Neural cell (in vitro differentiated cells): ENCODE measurements around the gene ZNF574. TPM values are rescaled to one million over a fixed set of nuclear protein-coding genes. Genes with fewer than 3 reads are reported as not detected.

Experiments used
- H2AFZ ChIP-seq: fragments of 200-600, 300-800 bp; sonication (generic), shearing (Covaris generic); 2 replicates; pipeline ENCODE4 v1.6.0; 2014; ENCODE audit warnings: low read depth, mild to moderate bottlenecking, antibody characterized with exemption, low read length, moderate library complexity
- H3F3A ChIP-seq: fragments of 200-600 bp; shearing (Covaris generic); 2 replicates; pipeline ENCODE4 v1.6.1; 2016; ENCODE audit warnings: mild to moderate bottlenecking, moderate library complexity, mixed read lengths, antibody characterized with exemption, low read length; ENCODE audit not compliant: insufficient read depth, poor library complexity, severe bottlenecking
- H3K27ac ChIP-seq: fragments of 200-600, 300-800 bp; sonication (generic), shearing (Covaris generic); 2 replicates; pipeline ENCODE4 v1.5.1; 2014; ENCODE audit warnings: mild to moderate bottlenecking, low read length, moderate library complexity
- H3K27me3 ChIP-seq: fragments of 300-800, 200-600 bp; sonication (generic), shearing (Covaris generic); 2 replicates; pipeline ENCODE4 v1.6.0; 2014; ENCODE audit warnings: mild to moderate bottlenecking, low read depth, low read length, moderate library complexity; ENCODE audit not compliant: insufficient read depth
- H3K36me3 ChIP-seq: fragments of 300-800, 200-600 bp; sonication (generic), shearing (Covaris generic); 2 replicates; pipeline ENCODE4 v1.5.1; 2014; ENCODE audit warnings: mild to moderate bottlenecking, antibody characterized with exemption, low read length, moderate library complexity; ENCODE audit not compliant: insufficient read depth
- H3K4me2 ChIP-seq: fragments of 300-800, 200-600 bp; sonication (generic), shearing (Covaris generic); 2 replicates; pipeline ENCODE4 v1.6.0; 2014; ENCODE audit warnings: mild to moderate bottlenecking, low read length
- H3K4me3 ChIP-seq: fragments of 300-800, 200-600 bp; sonication (generic), shearing (Covaris generic); 2 replicates; pipeline ENCODE4 v1.5.1; 2014; ENCODE audit warnings: mild to moderate bottlenecking, low read length, moderate library complexity
- H3K79me2 ChIP-seq: fragments of 200-600 bp; shearing (Covaris generic); replicated peaks from 2 replicates; pipeline ENCODE4 v1.6.0; 2014; ENCODE audit warnings: mild to moderate bottlenecking, low read length, moderate library complexity; ENCODE audit not compliant: insufficient read depth
- H3K9ac ChIP-seq: fragments of 300-800, 200-600 bp; sonication (generic), shearing (Covaris generic); 2 replicates; pipeline ENCODE4 v1.6.1; 2016; ENCODE audit warnings: mild to moderate bottlenecking, low read length, mixed read lengths
- H3K9me2 ChIP-seq: fragments of 200-600 bp; shearing (Covaris generic); 2 replicates; pipeline ENCODE4 v1.6.1; 2016; ENCODE audit warnings: mild to moderate bottlenecking, low read length, mixed read lengths; ENCODE audit not compliant: insufficient read depth
- H3K9me3 ChIP-seq: fragments of 200-600, 300-800 bp; sonication (generic), shearing (Covaris generic); 2 replicates; pipeline ENCODE4 v1.6.1; 2016; ENCODE audit warnings: mild to moderate bottlenecking, mixed run types, low read length, moderate library complexity, mixed read lengths
- H4K20me1 ChIP-seq: fragments of 200-600 bp; shearing (Covaris generic); 2 replicates; pipeline ENCODE4 v1.6.1; 2016; ENCODE audit warnings: mild to moderate bottlenecking, mixed run types; ENCODE audit not compliant: insufficient read depth
- EP300 ChIP-seq: fragments of 450-650 bp; conservative IDR thresholded peaks from 2 replicates; pipeline ENCODE4 v1.6.1; 2014; ENCODE audit warnings: antibody characterized with exemption, mild to moderate bottlenecking, moderate library complexity; ENCODE audit not compliant: poor library complexity, severe bottlenecking
- EZH2 ChIP-seq: fragments of 200-600, 300-800 bp; shearing (Covaris generic), sonication (generic); IDR thresholded peaks from 2 replicates; pipeline ENCODE4 v1.6.1; 2014; ENCODE audit warnings: antibody characterized with exemption, low read length, borderline replicate concordance, mild to moderate bottlenecking; ENCODE audit not compliant: insufficient read depth, poor library complexity, severe bottlenecking
- MXI1 ChIP-seq: fragments of 450-650 bp; conservative IDR thresholded peaks from 2 replicates; pipeline ENCODE4 v1.6.1; 2014; ENCODE audit warnings: antibody characterized with exemption, mild to moderate bottlenecking; ENCODE audit not compliant: poor library complexity, severe bottlenecking
- POLR2AphosphoS5 ChIP-seq: IDR thresholded peaks from 2 replicates; pipeline ENCODE4 v1.6.1; 2012
- RAD21 ChIP-seq: fragments of 450-650 bp; conservative IDR thresholded peaks from 2 replicates; pipeline ENCODE4 v1.6.1; 2014; ENCODE audit warnings: antibody characterized with exemption, mild to moderate bottlenecking, moderate library complexity
- SMC3 ChIP-seq: fragments of 450-650 bp; conservative IDR thresholded peaks from 2 replicates; pipeline ENCODE4 v1.6.1; 2014; ENCODE audit warnings: antibody characterized with exemption, mild to moderate bottlenecking, moderate library complexity; ENCODE audit not compliant: poor library complexity
- TAF1 ChIP-seq: IDR thresholded peaks from 2 replicates; pipeline ENCODE4 v1.6.1; 2012; ENCODE audit warnings: low read depth
- polyA plus RNA-seq: library from polyadenylated mRNA; depleted of rRNA; stranded (reverse); fragments of >200 nt; gene quantifications from 2 replicates; pipeline ENCODE4 v1.2.3, GENCODE V29; 2014
- TF ChIP-seq, protein P1 (sequence below): IDR thresholded peaks from 2 replicates; pipeline ENCODE4 v1.6.1; 2012; ENCODE audit warnings: borderline replicate concordance
- TF ChIP-seq, protein P2 (sequence below): fragments of 450-650 bp; IDR thresholded peaks from 2 replicates; pipeline ENCODE4 v1.5.1; 2014; ENCODE audit warnings: antibody characterized with exemption, mild to moderate bottlenecking, moderate library complexity; ENCODE audit not compliant: poor library complexity, severe bottlenecking

ZNF574 gene
- polyA plus RNA-seq, 1 donor from 2014 or later = 7.0 TPM

- Histone ChIP-seq H3K79me2 (no peaks in the 10 kb centered on the region), H3K9me3 (no peaks in the 10 kb centered on the region), H3K9me2 (no peaks in the 10 kb centered on the region), H2AFZ (no peak overlapping the region), H3K4me2 (no peak overlapping the region), H3K4me3 (no peak overlapping the region), H3K36me3 (no peaks in the 10 kb centered on the region), H3K27ac (no peak overlapping the region), H3F3A (no peaks in the 10 kb centered on the region), H4K20me1 (no peaks in the 10 kb centered on the region), H3K27me3 (no peaks in the 10 kb centered on the region), H3K9ac (no peak overlapping the region)
- no peak for TF ChIP-seq EZH2
- no peak for TF ChIP-seq POLR2AphosphoS5
- TF ChIP-seq, protein P1, sequence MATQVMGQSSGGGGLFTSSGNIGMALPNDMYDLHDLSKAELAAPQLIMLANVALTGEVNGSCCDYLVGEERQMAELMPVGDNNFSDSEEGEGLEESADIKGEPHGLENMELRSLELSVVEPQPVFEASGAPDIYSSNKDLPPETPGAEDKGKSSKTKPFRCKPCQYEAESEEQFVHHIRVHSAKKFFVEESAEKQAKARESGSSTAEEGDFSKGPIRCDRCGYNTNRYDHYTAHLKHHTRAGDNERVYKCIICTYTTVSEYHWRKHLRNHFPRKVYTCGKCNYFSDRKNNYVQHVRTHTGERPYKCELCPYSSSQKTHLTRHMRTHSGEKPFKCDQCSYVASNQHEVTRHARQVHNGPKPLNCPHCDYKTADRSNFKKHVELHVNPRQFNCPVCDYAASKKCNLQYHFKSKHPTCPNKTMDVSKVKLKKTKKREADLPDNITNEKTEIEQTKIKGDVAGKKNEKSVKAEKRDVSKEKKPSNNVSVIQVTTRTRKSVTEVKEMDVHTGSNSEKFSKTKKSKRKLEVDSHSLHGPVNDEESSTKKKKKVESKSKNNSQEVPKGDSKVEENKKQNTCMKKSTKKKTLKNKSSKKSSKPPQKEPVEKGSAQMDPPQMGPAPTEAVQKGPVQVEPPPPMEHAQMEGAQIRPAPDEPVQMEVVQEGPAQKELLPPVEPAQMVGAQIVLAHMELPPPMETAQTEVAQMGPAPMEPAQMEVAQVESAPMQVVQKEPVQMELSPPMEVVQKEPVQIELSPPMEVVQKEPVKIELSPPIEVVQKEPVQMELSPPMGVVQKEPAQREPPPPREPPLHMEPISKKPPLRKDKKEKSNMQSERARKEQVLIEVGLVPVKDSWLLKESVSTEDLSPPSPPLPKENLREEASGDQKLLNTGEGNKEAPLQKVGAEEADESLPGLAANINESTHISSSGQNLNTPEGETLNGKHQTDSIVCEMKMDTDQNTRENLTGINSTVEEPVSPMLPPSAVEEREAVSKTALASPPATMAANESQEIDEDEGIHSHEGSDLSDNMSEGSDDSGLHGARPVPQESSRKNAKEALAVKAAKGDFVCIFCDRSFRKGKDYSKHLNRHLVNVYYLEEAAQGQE = no peak
- TF ChIP-seq, protein P2, sequence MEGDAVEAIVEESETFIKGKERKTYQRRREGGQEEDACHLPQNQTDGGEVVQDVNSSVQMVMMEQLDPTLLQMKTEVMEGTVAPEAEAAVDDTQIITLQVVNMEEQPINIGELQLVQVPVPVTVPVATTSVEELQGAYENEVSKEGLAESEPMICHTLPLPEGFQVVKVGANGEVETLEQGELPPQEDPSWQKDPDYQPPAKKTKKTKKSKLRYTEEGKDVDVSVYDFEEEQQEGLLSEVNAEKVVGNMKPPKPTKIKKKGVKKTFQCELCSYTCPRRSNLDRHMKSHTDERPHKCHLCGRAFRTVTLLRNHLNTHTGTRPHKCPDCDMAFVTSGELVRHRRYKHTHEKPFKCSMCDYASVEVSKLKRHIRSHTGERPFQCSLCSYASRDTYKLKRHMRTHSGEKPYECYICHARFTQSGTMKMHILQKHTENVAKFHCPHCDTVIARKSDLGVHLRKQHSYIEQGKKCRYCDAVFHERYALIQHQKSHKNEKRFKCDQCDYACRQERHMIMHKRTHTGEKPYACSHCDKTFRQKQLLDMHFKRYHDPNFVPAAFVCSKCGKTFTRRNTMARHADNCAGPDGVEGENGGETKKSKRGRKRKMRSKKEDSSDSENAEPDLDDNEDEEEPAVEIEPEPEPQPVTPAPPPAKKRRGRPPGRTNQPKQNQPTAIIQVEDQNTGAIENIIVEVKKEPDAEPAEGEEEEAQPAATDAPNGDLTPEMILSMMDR = no peak
- TF ChIP-seq TAF1 = no peak
- TF ChIP-seq MXI1 = no peak
- no peak for TF ChIP-seq RAD21
- no peak for TF ChIP-seq SMC3
- no peak for TF ChIP-seq EP300
Observed at GRCh38 chr19:42113641-42114348, 37.8 kb downstream of the ZNF574 start.

GRCh38 chr19:42114412-42114811, 38.4 kb downstream of the ZNF574 start:
- Histone ChIP-seq H3K9ac (no peak overlapping the region), H3K9me2 (no peaks in the 10 kb centered on the region), H3K4me3 (no peak overlapping the region), H4K20me1 (no peaks in the 10 kb centered on the region), H3K27ac (no peak overlapping the region), H3K27me3 (no peaks in the 10 kb centered on the region), H3K4me2 (no peak overlapping the region), H3F3A (no peaks in the 10 kb centered on the region), H2AFZ (no peak overlapping the region), H3K36me3 (no peaks in the 10 kb centered on the region), H3K9me3 (no peaks in the 10 kb centered on the region), H3K79me2 (no peaks in the 10 kb centered on the region)
- no peak for TF ChIP-seq RAD21

GRCh38 chr19:42115219-42115618, 39.3 kb downstream of the ZNF574 start:
- no peaks in the 10 kb centered on the region for H3F3A ChIP-seq
- H3K79me2 ChIP-seq = no peaks in the 10 kb centered on the region
- H3K4me3 ChIP-seq = no peak overlapping the region
- H3K9me2 ChIP-seq = no peaks in the 10 kb centered on the region
- H3K9ac ChIP-seq = no peak overlapping the region
- TF ChIP-seq, protein P2 = no peak
- TF ChIP-seq TAF1 (no peak), RAD21 (no peak), POLR2AphosphoS5 (no peak), EP300 (no peak), SMC3 (no peak), EZH2 (no peak), MXI1 (no peak)
- TF ChIP-seq, protein P1 = no peak
- no peak overlapping the region for H3K27ac ChIP-seq
- H3K4me2 ChIP-seq = no peak overlapping the region
- H3K9me3 ChIP-seq = no peaks in the 10 kb centered on the region
- H3K27me3 ChIP-seq = no peaks in the 10 kb centered on the region
- no peaks in the 10 kb centered on the region for H3K36me3 ChIP-seq
- H2AFZ ChIP-seq = no peak overlapping the region
- H4K20me1 ChIP-seq = no peaks in the 10 kb centered on the region
